GM10248 (cell line): ENCODE measurements around the gene KISS1R.

Experiments used
- CTCF ChIA-PET: fragments of 300-600 bp; sonication (Branson Sonifier 250); formaldehyde crosslinking; extraction: SDS; loops from one replicate; lab custom pipeline; 2021; ENCODE audit warnings: antibody characterized with exemption; lab: Yijun Ruan, JAX
- POLR2A ChIA-PET: fragments of 350-650 bp; sonication (Branson Sonifier 250); formaldehyde crosslinking; extraction: SDS; loops from one replicate; lab custom pipeline; 2020; ENCODE audit warnings: antibody characterized with exemption; lab: Yijun Ruan, JAX
- DNase-seq: peaks from one replicate; pipeline ENCODE4 v3.0.0; 2012; ENCODE audit errors: extremely low spot score
- TF ChIP-seq, protein P1 (sequence below): IDR thresholded peaks from 2 replicates; pipeline ENCODE4 v1.5.1; 2012; ENCODE audit warnings: mild to moderate bottlenecking, low read depth; ENCODE audit errors: extremely low read depth, missing control alignments, control extremely low read depth

KISS1R gene

DNA sequence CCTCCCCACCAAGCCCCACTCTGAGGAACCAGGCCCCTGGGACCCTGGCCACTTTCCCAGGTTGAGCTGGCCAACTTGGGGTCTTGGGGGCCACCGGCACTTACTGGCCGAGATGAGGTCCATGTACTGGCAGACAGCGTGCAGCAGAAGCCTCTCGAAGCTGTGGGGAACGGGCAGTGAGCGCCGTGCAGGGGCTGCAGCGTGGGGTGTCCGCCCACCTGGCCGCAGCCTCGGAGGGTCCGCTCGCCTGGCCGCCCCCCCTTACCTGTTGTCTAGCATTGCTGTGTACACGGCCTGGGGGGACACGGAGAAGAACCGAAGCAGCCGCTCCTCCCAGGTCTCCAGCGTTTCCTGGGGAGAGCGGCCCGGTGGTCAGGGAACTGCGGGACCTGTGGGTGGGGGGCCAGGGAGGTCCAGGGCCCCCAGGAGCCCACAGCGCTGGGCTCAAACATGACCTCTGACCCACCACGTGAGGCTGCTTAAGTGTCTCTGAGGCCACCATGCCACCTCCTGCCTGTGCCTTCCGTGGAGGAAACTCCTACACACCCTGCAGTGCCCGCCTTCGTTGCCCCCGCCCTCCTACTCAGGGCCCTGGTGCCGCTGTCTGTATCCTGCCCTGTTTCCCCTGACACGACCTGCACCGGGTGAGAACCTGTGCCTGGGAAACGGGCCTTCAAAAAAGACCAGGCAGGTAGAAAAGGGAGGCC is 17.6 kb upstream of the KISS1R start:
- TF ChIP-seq, protein P1, sequence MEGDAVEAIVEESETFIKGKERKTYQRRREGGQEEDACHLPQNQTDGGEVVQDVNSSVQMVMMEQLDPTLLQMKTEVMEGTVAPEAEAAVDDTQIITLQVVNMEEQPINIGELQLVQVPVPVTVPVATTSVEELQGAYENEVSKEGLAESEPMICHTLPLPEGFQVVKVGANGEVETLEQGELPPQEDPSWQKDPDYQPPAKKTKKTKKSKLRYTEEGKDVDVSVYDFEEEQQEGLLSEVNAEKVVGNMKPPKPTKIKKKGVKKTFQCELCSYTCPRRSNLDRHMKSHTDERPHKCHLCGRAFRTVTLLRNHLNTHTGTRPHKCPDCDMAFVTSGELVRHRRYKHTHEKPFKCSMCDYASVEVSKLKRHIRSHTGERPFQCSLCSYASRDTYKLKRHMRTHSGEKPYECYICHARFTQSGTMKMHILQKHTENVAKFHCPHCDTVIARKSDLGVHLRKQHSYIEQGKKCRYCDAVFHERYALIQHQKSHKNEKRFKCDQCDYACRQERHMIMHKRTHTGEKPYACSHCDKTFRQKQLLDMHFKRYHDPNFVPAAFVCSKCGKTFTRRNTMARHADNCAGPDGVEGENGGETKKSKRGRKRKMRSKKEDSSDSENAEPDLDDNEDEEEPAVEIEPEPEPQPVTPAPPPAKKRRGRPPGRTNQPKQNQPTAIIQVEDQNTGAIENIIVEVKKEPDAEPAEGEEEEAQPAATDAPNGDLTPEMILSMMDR = no peak
- DNase-seq = no peak
- ChIA-PET CTCF (no interaction called here), POLR2A (no interaction called here)

DNA sequence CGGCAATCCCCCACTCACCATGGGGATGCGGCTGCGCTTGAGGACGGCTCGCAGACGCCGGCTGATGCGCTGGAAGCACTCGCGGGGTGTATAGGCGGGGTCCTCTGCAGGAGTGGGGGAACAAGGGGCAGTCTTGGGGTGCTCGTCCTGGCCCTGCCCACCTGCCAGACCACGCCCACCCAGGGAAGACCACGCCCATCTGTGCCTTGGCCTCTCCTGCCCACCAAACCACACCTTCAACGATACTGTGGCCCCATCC is 17.2 kb upstream of the KISS1R start:
- ChIA-PET CTCF (no interaction called here), POLR2A (no interaction called here)
- no peak for DNase-seq
- TF ChIP-seq, protein P1 = no peak

DNA sequence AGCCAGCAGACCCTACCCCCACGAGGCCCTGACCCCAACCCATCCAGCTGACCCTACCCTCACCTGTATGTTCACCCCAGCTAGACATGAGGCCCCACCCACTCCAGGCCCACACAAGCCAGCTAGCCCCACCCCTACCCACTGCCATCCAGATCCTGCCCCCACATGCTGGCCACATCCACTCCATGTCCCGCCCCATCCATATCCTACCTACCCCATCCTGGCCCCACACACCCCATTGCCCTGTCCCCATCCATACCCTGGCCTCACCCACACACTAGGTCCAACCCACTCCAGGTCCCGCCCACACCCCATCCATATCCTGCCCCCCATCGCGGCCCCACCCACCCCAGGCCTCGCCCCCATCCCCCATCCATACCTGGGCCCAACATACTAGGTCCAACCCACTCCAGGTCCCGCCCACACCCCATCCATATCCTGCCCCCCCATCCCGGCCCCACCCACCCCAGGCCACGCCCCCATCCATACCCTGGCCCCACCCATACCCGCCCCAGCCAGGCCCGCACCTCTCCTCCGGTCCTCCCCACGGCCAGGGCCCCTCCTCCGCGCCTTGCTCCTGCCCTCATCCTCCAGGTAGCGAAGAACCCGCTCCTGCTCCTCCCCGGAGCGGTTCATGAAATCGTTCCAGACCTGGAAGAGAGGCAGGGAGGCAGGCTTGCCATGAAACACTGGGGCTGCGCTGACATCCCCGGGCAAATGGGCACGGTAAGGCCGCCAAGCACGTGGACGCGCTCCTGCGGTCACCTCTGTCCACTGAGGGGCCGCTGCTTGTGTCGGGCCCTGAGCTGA is 16.6 kb upstream of the KISS1R start:
- POLR2A ChIA-PET = interaction anchor here (0.6 kb wide), 1 partner anchor 9 kb away, joined by 3 read pairs; no protein-coding TSS in a partner anchor
- DNase-seq = no peak
- TF ChIP-seq, protein P1 = no peak
- CTCF ChIA-PET = interaction anchor here (1.8 kb wide), 1 partner anchor 37 kb away, joined by 7 read pairs; no protein-coding TSS in a partner anchor

DNA sequence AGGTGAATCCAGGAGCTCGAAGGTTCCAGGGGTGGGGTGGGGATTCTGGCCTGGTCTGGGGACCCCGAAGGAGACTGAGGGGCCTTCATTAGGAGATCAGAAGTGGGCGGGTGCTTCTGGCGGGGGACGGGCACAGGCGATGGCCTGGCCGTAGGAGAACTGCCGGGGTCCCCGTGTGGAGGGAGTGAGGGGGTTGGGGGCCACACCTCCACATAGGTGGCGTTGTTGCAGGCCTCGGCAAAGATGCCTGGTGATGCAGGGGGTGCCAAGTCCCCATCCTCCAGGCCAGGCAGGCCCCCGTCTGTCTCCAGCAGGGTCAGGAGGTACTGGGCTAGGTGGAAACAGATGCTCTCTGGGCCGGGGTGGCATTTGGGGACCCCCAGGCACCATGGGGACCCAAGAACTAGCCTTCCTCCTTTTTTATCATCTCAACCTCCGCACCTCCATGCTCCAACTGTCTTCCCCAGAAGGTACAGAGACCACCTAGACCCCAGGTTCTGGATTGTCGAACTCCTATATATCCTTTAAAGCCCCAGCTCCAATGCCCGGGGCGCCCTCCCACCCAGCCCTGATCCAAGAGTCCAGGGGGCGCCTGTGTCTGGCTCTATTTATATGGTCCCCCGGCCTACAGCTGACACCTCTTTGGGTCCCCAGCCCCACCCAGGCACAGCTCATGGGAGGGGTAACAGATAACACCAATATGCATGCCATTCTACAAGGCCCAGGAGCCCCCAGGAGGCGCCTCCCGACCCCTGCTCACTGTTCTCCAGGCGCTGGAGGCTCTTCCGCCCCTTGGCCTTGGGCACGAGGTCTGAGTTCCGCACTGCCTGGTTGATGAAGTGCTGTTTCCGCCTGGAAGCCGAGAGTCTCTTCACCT is 15.7 kb upstream of the KISS1R start:
- POLR2A ChIA-PET = interaction anchor here (0.6 kb wide), 2 partner anchors 8 to 26 kb away, joined by 3 read pairs; no protein-coding TSS in a partner anchor
- no peak for DNase-seq
- TF ChIP-seq, protein P1 = no peak
- CTCF ChIA-PET = interaction anchor here (1.8 kb wide), 1 partner anchor 38 kb away, joined by 7 read pairs; no protein-coding TSS in a partner anchor

DNA sequence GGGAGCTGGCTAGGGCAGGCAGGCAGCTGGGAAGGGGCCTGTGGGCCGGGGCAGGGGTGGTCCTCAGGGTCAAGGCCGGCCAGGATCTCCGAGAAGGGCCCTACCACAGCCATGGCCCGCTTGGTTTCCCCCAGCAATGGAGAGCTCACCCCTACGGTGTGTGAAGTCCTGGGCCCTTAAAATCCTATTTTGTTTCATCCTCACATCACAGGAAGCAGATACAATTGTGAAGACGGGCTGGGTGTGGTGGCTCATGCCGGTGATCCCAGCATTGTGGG is 15.1 kb upstream of the KISS1R start:
- TF ChIP-seq, protein P1 = no peak
- DNase-seq = no peak
- POLR2A ChIA-PET = interaction anchor here (0.6 to 1.9 kb wide), 2 partner anchors 9 to 26 kb away, joined by 3 to 6 read pairs; partner anchors contain the start of genes MED16 and RNU6-9
- CTCF ChIA-PET = interaction anchor here (1.8 kb wide), 1 partner anchor 39 kb away, joined by 7 read pairs; no protein-coding TSS in a partner anchor
